NCI-H524 (cell line): ENCODE data around the gene ERC2.
A peak's percentile ranks its signal among the peaks of the same experiment; 100 is the strongest.
"Not testable (repeated sequence)": the region's sequence is repeated elsewhere in the genome, so short reads cannot be mapped to it uniquely, and the experiment has no call there.

Experiments
- DNase-seq, 2 experiments: peaks; one replicate each; lab custom pipeline; 2025; lab: John Stamatoyannopoulos, UW

ERC2 gene

DNA sequence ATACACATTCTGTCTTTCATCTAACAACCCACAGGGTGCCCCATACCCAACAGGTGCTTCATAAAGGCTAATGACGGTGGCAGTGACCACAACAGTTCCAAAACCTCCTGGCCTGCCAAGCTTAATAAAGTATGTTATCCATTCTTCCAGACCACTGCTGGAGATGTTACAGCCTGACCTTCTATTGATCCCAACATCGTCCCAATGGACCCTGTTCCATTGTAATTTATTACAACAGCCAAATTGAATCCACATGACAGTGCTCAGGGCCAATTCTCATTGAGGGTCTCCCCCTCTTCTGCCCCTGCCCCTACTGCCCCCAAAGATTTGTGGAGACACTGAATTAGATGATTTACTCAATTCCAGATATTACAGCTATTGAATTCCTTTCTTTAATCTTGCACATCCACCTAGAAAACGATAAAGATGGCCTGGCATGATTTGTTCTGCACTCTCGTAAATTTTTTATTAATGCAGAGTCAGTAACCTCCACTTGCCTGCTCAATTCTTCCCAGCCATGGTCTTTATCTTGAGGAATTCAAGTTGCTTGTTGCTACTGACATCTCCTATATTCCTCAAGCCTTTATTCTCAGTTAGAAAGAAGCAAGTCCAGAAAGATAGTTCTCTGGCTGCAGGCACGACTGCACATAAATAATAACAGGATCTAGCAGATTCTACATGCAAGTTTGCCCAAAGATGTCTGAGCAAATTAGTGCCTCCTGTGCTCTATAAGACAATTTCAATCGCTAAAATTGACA lies 407.6 kb downstream of the ERC2 start:
- DNase-seq = no peak

DNA sequence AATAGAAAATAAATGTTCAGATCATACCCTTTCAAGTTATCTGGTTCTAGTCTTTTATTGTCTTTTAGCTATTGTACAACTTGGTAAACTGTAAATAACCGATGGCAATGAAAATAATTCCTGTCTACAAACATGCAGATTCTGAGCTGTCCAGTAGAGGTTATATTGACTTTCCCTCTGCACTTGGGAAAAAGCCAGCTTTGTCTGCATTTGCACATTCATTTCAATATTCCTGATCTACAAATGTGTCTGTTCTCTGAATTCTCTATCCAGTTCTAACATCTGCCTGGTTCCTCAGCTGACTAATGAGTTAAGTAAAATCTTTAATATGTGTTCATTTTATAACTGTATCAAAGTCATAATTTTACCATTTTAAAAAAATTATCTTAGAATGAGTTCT lies 408.5 kb downstream of the ERC2 start:
- no peak for DNase-seq

DNA sequence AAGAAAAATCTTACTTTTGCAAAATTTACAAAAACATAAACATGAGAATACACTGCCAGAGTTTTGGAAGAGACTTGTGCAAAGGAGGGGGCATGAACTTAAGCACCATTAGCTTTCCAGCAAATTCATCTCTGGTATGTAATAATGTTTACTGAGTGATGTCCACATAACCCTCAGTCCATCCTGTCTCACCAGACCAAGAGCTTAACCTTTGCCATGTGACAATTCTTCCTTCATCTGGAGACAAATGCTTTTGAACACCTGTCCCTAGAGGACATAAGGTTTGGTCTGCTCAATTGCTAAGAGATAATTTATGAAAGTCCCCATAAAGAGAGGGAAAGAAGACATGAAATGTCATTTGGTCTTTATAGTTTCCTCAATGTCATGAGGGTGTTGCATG lies 412.3 kb downstream of the ERC2 start:
- DNase-seq = no peak

- DNase-seq = no peak
These were observed 412.7 kb downstream of the ERC2 start for GRCh38 chr3:56055546-56055945.

DNA sequence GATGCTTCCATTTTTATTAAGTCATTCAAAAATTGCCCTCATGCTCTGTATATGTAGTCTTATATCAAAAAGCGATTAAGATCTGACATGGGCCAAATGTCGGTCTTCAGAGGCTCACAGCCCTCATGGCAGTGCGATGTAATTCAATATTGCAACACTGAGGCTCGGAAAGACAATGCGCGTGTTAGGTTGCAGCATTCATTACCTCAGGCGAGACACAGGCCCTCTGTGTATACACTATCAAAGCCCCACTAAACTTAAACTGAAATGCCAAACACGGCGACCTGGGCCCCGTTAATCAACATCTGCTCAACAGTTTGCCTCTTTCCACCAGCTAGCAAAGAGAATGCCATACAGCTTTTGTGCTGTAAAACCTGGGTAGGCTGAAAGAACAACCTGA lies 413.4 kb downstream of the ERC2 start:
- no peak for DNase-seq

GRCh38 chr3:56053727-56054126 lies 414.5 kb downstream of the ERC2 start:
- no peak for DNase-seq

DNA sequence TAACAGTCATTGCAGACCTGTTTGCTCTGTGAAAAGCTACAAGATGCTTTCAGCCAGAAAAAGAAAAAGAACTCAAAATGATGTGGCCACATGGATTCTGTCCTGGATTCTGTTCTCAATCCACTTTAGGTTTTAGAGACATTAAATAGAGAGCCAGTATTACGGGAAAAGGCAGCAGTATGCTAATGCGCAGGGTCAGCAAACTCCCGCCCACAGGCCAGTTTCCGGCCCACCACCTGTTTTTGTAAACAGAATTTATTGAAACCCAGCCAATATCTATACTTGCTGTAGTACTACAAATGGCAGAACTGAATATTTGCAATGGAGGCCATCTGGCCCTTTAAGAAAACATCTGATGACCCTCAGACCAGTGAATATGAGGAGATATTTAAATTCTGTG lies 416.1 kb downstream of the ERC2 start:
- no peak for DNase-seq

- no peak for DNase-seq
These were observed 417.2 kb downstream of the ERC2 start for GRCh38 chr3:56051052-56051451.

- no peak for DNase-seq
These were observed 419.3 kb downstream of the ERC2 start for GRCh38 chr3:56048946-56049345.

DNA sequence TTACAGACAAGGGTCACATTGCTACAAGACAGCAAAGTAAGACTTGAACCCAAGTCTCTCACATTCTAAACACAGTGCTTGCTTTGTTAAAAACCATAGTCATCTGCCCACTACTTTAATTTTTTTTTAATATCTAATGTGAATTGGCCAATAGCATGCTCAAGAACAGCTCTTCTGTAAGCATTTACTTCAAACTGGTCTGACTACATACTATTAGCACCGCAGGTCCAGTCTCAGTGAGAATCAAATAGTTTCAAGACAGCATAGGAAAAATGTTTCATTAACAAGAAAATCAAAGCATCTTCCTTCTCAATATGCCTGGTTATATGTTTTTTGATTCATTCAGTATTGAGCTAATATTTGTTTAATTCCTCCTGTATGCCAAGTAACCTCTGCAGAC lies 419.9 kb downstream of the ERC2 start:
- no peak for DNase-seq

GRCh38 chr3:56042326-56042951 lies 425.8 kb downstream of the ERC2 start:
- peak in 1 of 2 experiments; percentile 48 for DNase-seq

DNA sequence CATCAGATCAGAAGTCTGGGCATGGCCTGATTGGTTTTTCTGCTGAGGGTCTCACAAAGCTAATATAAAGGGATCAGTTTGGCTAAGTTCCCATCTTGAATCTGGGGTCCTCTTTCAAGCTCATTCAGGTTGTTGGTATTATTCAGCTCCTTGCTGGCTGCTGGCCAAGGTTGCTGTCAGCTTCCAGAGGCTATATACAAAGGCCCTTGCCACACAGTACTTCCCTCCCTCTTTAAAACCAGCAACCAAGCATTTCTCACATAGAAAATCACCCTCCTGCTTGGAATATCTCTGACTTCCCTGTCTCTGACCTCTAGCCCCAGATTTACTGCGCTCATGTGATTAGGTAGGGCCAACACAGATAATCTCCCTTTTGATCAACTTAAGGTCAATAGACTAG lies 442.9 kb downstream of the ERC2 start:
- peak in 1 of 2 experiments; percentile 2 for DNase-seq

GRCh38 chr3:56023546-56023945 lies 444.7 kb downstream of the ERC2 start:
- no peak for DNase-seq

GRCh38 chr3:56022619-56023018 lies 445.6 kb downstream of the ERC2 start:
- no peak for DNase-seq

DNA sequence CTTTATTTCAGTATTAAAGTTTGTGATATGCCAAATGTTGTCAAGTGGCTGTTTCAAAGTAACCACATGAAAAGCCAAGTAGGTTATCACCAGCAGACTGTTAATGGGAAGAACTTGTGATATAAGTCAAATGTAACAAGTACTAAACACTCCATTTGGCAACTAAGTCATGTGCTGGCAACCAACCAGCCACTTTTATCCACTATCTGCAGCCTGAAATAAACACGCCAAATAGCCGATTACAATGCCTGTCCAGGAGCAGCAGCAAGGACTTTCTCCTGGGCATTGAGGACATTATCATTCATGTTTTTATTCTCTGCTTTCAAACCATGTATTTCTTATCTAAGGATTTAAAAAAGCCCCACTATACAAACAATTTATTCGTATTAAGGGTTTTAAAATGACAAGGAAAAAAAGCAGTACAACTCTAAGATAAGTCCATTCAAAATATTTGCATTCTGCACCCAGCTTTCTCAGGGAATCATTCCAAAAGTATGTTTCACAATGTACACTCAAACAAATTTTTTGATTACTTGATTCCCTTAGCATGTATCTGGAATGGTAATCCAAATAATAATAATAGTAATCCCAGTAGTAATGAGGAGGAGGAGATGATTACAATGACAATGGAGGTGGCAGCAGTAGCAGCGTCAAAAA lies 448.6 kb downstream of the ERC2 start:
- no peak for DNase-seq

DNA sequence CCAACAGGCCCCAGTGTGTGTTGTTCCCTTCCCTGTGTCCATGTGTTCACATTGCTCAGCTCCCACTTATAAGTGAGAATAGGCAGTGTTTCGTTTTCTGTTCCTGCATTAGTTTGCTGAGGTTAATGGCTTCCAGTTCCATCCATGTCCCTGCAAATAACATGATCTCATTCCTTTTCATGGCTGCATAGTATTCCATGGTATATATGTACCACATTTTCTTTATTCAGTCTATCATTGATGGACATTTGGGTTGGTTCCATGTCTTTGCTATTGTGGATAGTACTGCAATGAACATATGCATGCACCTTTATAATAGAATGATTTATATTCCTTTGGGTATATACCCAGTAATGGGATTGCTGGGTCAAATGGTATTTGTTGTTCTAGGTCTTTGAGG lies 452.9 kb downstream of the ERC2 start:
- not testable (repeated sequence) for DNase-seq

DNA sequence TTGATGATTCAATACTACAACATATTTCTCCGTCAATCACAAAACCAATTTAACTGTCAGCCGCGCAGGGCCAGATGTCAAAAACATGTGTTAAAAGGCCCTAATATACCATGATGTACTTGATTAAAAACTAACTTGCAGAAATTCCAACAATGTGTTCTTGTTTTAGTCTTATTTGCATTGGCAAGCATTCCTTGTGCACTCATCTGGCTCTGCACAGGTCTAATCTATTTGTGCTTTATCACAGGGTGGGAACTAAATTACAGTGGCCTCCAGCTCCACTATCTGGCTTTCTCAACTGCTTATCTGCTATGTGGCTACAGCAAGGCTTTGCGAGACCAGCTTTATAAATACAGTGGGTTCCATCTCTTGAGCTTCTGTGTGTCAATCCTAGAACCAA lies 455.5 kb downstream of the ERC2 start:
- no peak for DNase-seq

DNA sequence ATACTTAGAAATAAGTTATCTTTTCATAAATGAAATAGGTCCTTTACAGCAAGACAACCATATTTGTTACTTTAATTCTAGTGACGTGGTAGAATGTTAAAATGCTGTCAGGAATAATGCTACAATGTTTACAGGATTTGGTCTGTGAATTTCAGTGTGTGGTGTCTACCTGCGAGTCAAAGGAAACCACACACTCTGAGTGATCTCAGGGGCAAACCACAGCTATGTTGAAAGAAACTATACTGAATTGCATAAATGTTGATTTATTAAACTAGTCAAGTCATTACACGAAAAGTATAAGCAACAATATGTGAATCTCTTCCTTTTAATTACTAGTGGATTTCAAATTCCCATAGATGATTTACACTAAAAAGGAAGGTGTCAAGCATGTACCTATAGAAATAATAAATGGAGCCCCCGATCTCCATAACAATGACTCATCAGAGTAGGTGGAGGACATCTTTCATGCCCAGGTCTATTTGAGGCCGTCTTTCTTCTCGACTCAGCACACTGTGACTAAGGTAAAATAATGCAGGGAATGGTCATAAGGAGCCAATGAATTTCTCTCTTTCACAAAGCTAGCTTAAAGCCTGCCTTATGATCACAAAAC lies 463.0 kb downstream of the ERC2 start:
- DNase-seq = no peak

DNA sequence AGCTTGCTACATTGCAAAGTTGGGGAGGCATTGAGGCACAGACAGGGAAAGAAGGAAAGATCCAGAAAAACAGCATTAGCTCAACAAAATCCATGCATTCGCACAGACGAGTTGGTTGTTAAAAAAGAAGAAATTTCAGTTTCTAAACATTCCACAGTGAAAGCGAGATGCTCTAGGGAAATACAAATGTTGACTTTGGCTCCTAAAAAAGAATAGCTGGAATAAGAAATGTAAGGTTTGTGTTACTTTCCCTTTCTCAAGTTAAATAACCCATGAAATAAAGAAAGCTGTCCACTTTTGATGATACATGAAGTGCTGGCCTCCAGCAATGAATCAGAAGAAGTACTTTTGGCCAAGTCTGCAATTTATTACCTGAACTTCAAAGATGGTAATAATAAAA lies 465.1 kb downstream of the ERC2 start:
- no peak for DNase-seq

DNA sequence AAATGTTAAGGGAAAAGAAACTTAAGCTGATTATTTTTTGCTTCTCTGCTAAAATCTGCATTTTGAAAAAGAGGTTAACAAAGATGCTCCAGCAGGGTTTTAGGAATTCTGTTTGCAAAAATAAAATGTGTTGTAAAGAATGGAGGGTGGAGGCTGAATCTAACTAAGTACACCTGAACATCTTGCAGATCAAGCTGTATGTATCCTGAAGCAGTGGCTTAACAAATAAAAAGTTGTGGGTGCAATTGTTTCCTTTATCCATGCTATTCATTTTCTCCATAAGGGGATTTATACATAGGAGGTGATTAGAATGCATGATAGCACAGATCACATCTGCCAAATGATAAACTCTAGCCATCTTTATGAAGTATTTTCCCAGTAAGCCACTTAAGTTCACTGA lies 466.3 kb downstream of the ERC2 start:
- peak in 1 of 2 experiments; percentile 52 for DNase-seq

- DNase-seq = no peak
These were observed 466.7 kb downstream of the ERC2 start for GRCh38 chr3:56001537-56001936.

GRCh38 chr3:55989366-55989765 lies 478.9 kb downstream of the ERC2 start:
- no peak for DNase-seq

DNA sequence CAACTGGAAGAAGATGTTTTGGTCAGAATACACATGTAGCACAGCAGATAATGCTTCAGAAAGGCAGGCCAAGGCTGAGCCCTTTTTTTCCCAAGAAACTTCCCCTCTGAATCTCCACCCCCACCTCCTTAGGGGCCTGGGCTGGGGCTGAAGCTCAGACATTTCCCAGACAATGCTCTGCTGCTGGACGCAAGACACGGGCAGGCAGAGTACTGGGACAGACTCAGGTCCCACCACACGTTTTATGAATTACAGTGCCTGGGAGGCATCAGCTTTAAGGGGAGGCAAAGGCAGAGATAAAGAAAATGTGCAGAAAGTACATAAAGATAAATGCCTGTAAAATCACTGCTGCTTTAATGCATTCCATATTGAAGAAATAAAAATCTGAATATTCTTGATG lies 479.4 kb downstream of the ERC2 start:
- no peak for DNase-seq
